Erythroblast (primary cell): ENCODE measurements around the gene GPR137B.

ENCODE experiments used
- GATA1 ChIP-seq: IDR thresholded peaks from 2 replicates; pipeline ENCODE4 v1.6.1; 2011; ENCODE audit warnings: low read depth, mild to moderate bottlenecking, control low read depth, low read length, moderate library complexity
- POLR2A ChIP-seq: IDR thresholded peaks from 2 replicates; pipeline ENCODE4 v1.6.1; 2011; ENCODE audit warnings: mild to moderate bottlenecking, low read length

GRCh38 chr1:236098267-236098666, 44.1 kb upstream of the GPR137B start:
- TF ChIP-seq GATA1 (no peak), POLR2A (no peak)
